ENCODE results near the gene PSMD13. TPM values are rescaled to one million over a fixed set of nuclear protein-coding genes. Genes with fewer than 3 reads are reported as not detected.

The PSMD13 gene
- total RNA-seq, 1 experiment from 2014 or later, result 179 TPM

DNA sequence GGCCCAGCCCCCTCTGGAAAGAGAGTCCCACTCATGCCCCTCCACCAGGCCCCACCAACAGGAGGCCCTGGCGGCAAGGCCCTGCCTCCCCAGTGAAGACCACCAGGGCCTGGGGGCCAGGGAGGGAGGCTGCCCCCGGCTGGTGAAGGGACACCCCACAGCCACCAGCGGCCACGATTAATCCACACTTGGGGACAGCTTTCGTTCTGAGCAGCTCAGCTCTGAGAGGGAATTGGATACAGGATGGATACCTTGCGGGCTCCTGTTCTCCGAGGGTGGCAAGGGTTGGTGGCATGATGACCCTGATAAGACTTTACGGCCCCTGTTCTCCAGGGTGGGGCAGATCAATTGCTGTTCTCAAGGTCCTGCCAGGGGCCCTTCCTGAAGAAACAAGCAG lies 34.5 kb downstream of the PSMD13 start:
- Histone ChIP-seq H3K4me2 (ENCODE audit: low read length) (no peak overlapping the region), H3K4me1 (ENCODE audit: control insufficient read depth in 1 of 2, insufficient read depth in 2 of 2, low read length in 2 of 2) (peaks cover 8 to 12% of the 10 kb centered on the region in 2 experiments), H3K9me2 (ENCODE audit: insufficient read depth) (no peaks in the 10 kb centered on the region), H3K27ac (ENCODE audit: low read depth, low read length) (no peak overlapping the region), H3K4me3 (replicated peaks in 1 of 2; ENCODE audit: low read depth in 1 of 2, low read length in 2 of 2) (no peak overlapping the region), H2AFZ (ENCODE audit: low read depth, low read length, poor library complexity, severe bottlenecking) (no peak overlapping the region), H3K27me3 (ENCODE audit: insufficient read depth, low read length) (no peaks in the 10 kb centered on the region), H4K20me1 (ENCODE audit: insufficient read depth) (no peaks in the 10 kb centered on the region), H3K9ac (ENCODE audit: low read length) (no peak overlapping the region), H3K36me3 (ENCODE audit: control insufficient read depth in 1 of 2, insufficient read depth in 2 of 2, low read length in 2 of 2) (no peaks in the 10 kb centered on the region), H3K9me3 (ENCODE audit: control insufficient read depth in 1 of 2, insufficient read depth in 1 of 2, low read depth in 1 of 2, low read length in 2 of 2) (no peaks in the 10 kb centered on the region), H3K79me2 (ENCODE audit: insufficient read depth, low read length) (no peaks in the 10 kb centered on the region)
- no peak for DNase-seq (ENCODE audit: low read depth, low spot score)
- POLR2A ChIA-PET, result no interaction called here
- TF ChIP-seq POLR2AphosphoS5 (IDR thresholded peaks at IDR 0.05; ENCODE audit: low read depth, low read length) (no peak), FOSL1 (IDR thresholded peaks at IDR 0.05; ENCODE audit: low read depth) (no peak), RAD21 (IDR thresholded peaks at IDR 0.05; ENCODE audit: low read depth) (no peak), SRF (IDR thresholded peaks at IDR 0.05; ENCODE audit: low read depth) (no peak)
- CTCF ChIA-PET, result no interaction called here
- no TSS peak for BruUV-seq (replicated peaks)
- RAD21 ChIA-PET (ENCODE audit: low non-redundant PET in 1 of 2, low total read pairs in 2 of 2, uncharacterized antibody in 2 of 2, unreplicated experiment in 2 of 2), result no interaction called here
- intact Hi-C loops (cut with micrococcal nuclease), result no loop called here
- no peak for ATAC-seq

DNA sequence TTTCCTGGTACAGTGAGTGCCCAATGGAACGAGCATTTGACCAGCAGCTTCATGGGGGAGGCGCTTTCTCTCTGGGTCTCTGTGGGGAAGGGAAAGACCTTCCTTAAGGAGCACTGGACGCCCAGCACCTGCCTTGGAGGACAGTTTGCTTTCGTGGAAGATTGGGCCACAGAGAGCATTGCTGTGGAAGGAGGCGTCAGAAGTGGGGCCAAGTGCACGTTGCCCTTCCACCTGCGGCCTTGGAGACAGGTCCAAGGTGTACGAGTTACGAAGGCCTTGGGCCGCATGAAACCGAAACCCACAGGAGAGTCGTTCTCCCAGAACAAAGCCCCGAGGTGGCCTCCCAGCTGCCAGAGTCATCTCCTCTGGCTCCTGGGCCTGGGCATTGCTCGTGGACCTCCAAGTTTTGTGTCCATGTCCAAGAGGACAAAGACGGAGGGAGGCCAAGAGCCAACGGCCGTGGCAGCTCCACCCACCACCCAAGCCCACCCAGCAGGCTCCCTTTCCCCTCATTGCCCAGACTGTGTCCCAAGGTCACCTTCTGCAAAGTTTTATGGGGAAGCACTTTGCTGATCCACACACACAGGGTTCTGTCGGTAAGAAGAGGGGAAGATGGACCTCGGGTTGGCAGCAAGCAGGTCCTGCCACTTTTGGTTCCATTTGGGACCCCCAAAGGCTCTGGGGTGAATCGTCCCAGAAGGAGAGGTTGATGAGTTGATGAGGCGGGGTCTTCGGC lies 35.6 kb downstream of the PSMD13 start:
- H3K4me3 ChIP-seq (replicated peaks in 1 of 2; ENCODE audit: low read depth in 1 of 2, low read length in 2 of 2), result no peak overlapping the region
- H3K9ac ChIP-seq (ENCODE audit: low read length), result no peak overlapping the region
- intact Hi-C loops (cut with micrococcal nuclease), result no loop called here
- H3K9me3 ChIP-seq (ENCODE audit: control insufficient read depth in 1 of 2, insufficient read depth in 1 of 2, low read depth in 1 of 2, low read length in 2 of 2), result no peaks in the 10 kb centered on the region
- BruUV-seq (replicated peaks), result no TSS peak
- RAD21 ChIA-PET (ENCODE audit: low non-redundant PET in 1 of 2, low total read pairs in 2 of 2, uncharacterized antibody in 2 of 2, unreplicated experiment in 2 of 2), result no interaction called here
- no peaks in the 10 kb centered on the region for H3K9me2 ChIP-seq (ENCODE audit: insufficient read depth)
- no peaks in the 10 kb centered on the region for H4K20me1 ChIP-seq (ENCODE audit: insufficient read depth)
- no peaks in the 10 kb centered on the region for H3K36me3 ChIP-seq (ENCODE audit: control insufficient read depth in 1 of 2, insufficient read depth in 2 of 2, low read length in 2 of 2)
- H3K4me1 ChIP-seq (ENCODE audit: control insufficient read depth in 1 of 2, insufficient read depth in 2 of 2, low read length in 2 of 2), result peaks cover 3 to 5% of the 10 kb centered on the region in 2 experiments; a peak in 2 of 4 replicates
- ATAC-seq (no peak), DNase-seq (ENCODE audit: low read depth, low spot score) (no peak)
- no peak overlapping the region for H3K27ac ChIP-seq (ENCODE audit: low read depth, low read length)
- H2AFZ ChIP-seq (ENCODE audit: low read depth, low read length, poor library complexity, severe bottlenecking), result no peak overlapping the region
- POLR2A ChIA-PET, result no interaction called here
- no peak overlapping the region for H3K4me2 ChIP-seq (ENCODE audit: low read length)
- CTCF ChIA-PET, result no interaction called here
- no peaks in the 10 kb centered on the region for H3K27me3 ChIP-seq (ENCODE audit: insufficient read depth, low read length)
- TF ChIP-seq SRF (IDR thresholded peaks at IDR 0.05; ENCODE audit: low read depth) (no peak), ELF1 (IDR thresholded peaks at IDR 0.05; ENCODE audit: borderline replicate concordance, low read depth) (no peak), FOSL1 (IDR thresholded peaks at IDR 0.05; ENCODE audit: low read depth) (no peak), EGR1 (IDR thresholded peaks at IDR 0.05; ENCODE audit: low read depth) (no peak), EZH2phosphoT487 (IDR thresholded peaks at IDR 0.05; ENCODE audit: borderline replicate concordance) (no peak)
- TF ChIP-seq, protein P1, sequence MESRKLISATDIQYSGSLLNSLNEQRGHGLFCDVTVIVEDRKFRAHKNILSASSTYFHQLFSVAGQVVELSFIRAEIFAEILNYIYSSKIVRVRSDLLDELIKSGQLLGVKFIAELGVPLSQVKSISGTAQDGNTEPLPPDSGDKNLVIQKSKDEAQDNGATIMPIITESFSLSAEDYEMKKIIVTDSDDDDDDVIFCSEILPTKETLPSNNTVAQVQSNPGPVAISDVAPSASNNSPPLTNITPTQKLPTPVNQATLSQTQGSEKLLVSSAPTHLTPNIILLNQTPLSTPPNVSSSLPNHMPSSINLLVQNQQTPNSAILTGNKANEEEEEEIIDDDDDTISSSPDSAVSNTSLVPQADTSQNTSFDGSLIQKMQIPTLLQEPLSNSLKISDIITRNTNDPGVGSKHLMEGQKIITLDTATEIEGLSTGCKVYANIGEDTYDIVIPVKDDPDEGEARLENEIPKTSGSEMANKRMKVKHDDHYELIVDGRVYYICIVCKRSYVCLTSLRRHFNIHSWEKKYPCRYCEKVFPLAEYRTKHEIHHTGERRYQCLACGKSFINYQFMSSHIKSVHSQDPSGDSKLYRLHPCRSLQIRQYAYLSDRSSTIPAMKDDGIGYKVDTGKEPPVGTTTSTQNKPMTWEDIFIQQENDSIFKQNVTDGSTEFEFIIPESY (IDR thresholded peaks at IDR 0.05; ENCODE audit: extremely low read depth, insufficient replicate concordance, low read length), result no peak
- TF ChIP-seq, protein P2, sequence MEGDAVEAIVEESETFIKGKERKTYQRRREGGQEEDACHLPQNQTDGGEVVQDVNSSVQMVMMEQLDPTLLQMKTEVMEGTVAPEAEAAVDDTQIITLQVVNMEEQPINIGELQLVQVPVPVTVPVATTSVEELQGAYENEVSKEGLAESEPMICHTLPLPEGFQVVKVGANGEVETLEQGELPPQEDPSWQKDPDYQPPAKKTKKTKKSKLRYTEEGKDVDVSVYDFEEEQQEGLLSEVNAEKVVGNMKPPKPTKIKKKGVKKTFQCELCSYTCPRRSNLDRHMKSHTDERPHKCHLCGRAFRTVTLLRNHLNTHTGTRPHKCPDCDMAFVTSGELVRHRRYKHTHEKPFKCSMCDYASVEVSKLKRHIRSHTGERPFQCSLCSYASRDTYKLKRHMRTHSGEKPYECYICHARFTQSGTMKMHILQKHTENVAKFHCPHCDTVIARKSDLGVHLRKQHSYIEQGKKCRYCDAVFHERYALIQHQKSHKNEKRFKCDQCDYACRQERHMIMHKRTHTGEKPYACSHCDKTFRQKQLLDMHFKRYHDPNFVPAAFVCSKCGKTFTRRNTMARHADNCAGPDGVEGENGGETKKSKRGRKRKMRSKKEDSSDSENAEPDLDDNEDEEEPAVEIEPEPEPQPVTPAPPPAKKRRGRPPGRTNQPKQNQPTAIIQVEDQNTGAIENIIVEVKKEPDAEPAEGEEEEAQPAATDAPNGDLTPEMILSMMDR (IDR thresholded peaks at IDR 0.05 in 2 of 3, conservative IDR thresholded peaks at IDR 0.05 in 1 of 3; ENCODE audit: borderline replicate concordance in 1 of 3, insufficient read depth in 1 of 3, low read depth in 2 of 3, low read length in 2 of 3), result no peak
- TF ChIP-seq, protein P3, sequence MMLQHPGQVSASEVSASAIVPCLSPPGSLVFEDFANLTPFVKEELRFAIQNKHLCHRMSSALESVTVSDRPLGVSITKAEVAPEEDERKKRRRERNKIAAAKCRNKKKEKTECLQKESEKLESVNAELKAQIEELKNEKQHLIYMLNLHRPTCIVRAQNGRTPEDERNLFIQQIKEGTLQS (IDR thresholded peaks at IDR 0.05), result no peak
- H3K79me2 ChIP-seq (ENCODE audit: insufficient read depth, low read length), result no peaks in the 10 kb centered on the region

All from HCT116 (cell line).